Ishikawa (cell line): ENCODE results near the gene GUCA1C.

Experiments
- CREB1 ChIP-seq: IDR thresholded peaks from 2 replicates; pipeline ENCODE4 v1.6.1; 2012; ENCODE audit warnings: low read depth
- EGR1 ChIP-seq: IDR thresholded peaks from 2 replicates; pipeline ENCODE4 v1.6.1; 2012
- EP300 ChIP-seq: IDR thresholded peaks from 2 replicates; pipeline ENCODE4 v1.6.1; 2012; ENCODE audit warnings: borderline replicate concordance
- REST ChIP-seq: IDR thresholded peaks from 2 replicates; pipeline ENCODE4 v1.6.1; 2012; ENCODE audit warnings: low read depth, mild to moderate bottlenecking
- ZBTB7A ChIP-seq: IDR thresholded peaks from 2 replicates; pipeline ENCODE4 v1.6.1; 2012; ENCODE audit warnings: low read depth
- TF ChIP-seq, protein P1 (sequence below): IDR thresholded peaks from 2 replicates; pipeline ENCODE4 v1.6.1; 2012

- TF ChIP-seq EGR1: no peak
- TF ChIP-seq, protein P1, sequence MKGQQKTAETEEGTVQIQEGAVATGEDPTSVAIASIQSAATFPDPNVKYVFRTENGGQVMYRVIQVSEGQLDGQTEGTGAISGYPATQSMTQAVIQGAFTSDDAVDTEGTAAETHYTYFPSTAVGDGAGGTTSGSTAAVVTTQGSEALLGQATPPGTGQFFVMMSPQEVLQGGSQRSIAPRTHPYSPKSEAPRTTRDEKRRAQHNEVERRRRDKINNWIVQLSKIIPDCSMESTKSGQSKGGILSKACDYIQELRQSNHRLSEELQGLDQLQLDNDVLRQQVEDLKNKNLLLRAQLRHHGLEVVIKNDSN: no peak
- TF ChIP-seq REST: no peak
- no peak for TF ChIP-seq CREB1
- no peak for TF ChIP-seq EP300
- no peak for TF ChIP-seq ZBTB7A
Observed at GRCh38 chr3:108891833-108892232, 61.8 kb downstream of the GUCA1C start.
